Measurements from ENCODE around the gene L3MBTL4. TPM values are rescaled to one million over a fixed set of nuclear protein-coding genes. Genes with fewer than 3 reads are reported as not detected.

The L3MBTL4 gene
- total RNA-seq, 2 experiments from 2014 or later = not detected

- Histone ChIP-seq H4K20me1 (ENCODE audit: insufficient read depth, low read length) (no peaks in the 10 kb centered on the region), H3K4me1 (ENCODE audit: insufficient read depth, low read length, poor library complexity, severe bottlenecking) (no peaks in the 10 kb centered on the region), H3K9me3 (ENCODE audit: low read length) (no peaks in the 10 kb centered on the region), H3K36me3 (ENCODE audit: insufficient read depth, low read length) (no peaks in the 10 kb centered on the region), H3K4me2 (ENCODE audit: low read length) (no peak overlapping the region), H3K4me3 (ENCODE audit: low read depth, low read length, poor library complexity, severe bottlenecking) (no peak overlapping the region), H3K9me2 (ENCODE audit: insufficient read depth, low read length) (no peaks in the 10 kb centered on the region), H2AFZ (ENCODE audit: low read length) (no peak overlapping the region), H3K79me2 (ENCODE audit: insufficient read depth, low read depth, low read length) (no peaks in the 10 kb centered on the region), H3K27ac (ENCODE audit: low read depth, low read length, poor library complexity, severe bottlenecking) (no peak overlapping the region)
- intact Hi-C loops (cut with micrococcal nuclease; ENCODE audit: unreplicated experiment) = no loop called here
- TF ChIP-seq CTCF (conservative IDR thresholded peaks at IDR 0.05; ENCODE audit: low read length) (no peak), EZH2phosphoT487 (IDR thresholded peaks at IDR 0.05; ENCODE audit: borderline replicate concordance, low read depth, low read length) (no peak)
- POLR2A ChIA-PET = interaction anchor here (0.6 kb wide), 1 partner anchor 1560 kb away, joined by 3 read pairs; no protein-coding TSS in a partner anchor
- no peak for DNase-seq (ENCODE audit: low spot score)
- BruUV-seq (replicated peaks) = no TSS peak
- CTCF ChIA-PET (ENCODE audit: unreplicated experiment) = no interaction called here
These were observed 7.7 kb downstream of the L3MBTL4 start for GRCh38 chr18:6406910-6407470.

- TF ChIP-seq CTCF (conservative IDR thresholded peaks at IDR 0.05; ENCODE audit: low read length) (no peak), EZH2phosphoT487 (IDR thresholded peaks at IDR 0.05; ENCODE audit: borderline replicate concordance, low read depth, low read length) (no peak)
- Histone ChIP-seq H3K79me2 (ENCODE audit: insufficient read depth, low read depth, low read length) (no peaks in the 10 kb centered on the region), H3K9me2 (ENCODE audit: insufficient read depth, low read length) (no peaks in the 10 kb centered on the region), H4K20me1 (ENCODE audit: insufficient read depth, low read length) (no peaks in the 10 kb centered on the region), H3K4me2 (ENCODE audit: low read length) (no peak overlapping the region), H3K36me3 (ENCODE audit: insufficient read depth, low read length) (no peaks in the 10 kb centered on the region), H3K27ac (ENCODE audit: low read depth, low read length, poor library complexity, severe bottlenecking) (no peak overlapping the region), H2AFZ (ENCODE audit: low read length) (no peak overlapping the region), H3K4me3 (ENCODE audit: low read depth, low read length, poor library complexity, severe bottlenecking) (no peak overlapping the region), H3K4me1 (ENCODE audit: insufficient read depth, low read length, poor library complexity, severe bottlenecking) (no peaks in the 10 kb centered on the region), H3K9me3 (ENCODE audit: low read length) (no peaks in the 10 kb centered on the region)
- POLR2A ChIA-PET = no interaction called here
- CTCF ChIA-PET (ENCODE audit: unreplicated experiment) = no interaction called here
- no peak for DNase-seq (ENCODE audit: low spot score)
- no TSS peak for BruUV-seq (replicated peaks)
- intact Hi-C loops (cut with micrococcal nuclease; ENCODE audit: unreplicated experiment) = no loop called here
These were observed 8.4 kb downstream of the L3MBTL4 start for GRCh38 chr18:6406075-6406909.
